Endothelial cell of umbilical vein (primary cell): ENCODE results near the gene SH3BP2. TPM values are rescaled to one million over a fixed set of nuclear protein-coding genes. Genes with fewer than 3 reads are reported as not detected.

ENCODE experiments used
- BruUV-seq: library from RNA; stranded (reverse); fragments of 400-500 nt; replicated peaks from 2 replicates; lab custom pipeline; 2021; lab: Mats Ljungman, UMichigan
- CTCF ChIA-PET: fragments of 300-600, 350-600 bp; sonication (Branson Sonifier 250); formaldehyde crosslinking; loops from one replicate; lab custom pipeline; 2021; ENCODE audit warnings: antibody characterized with exemption, inconsistent platforms; lab: Charles Lee
- POLR2A ChIA-PET: fragments of 300-600, 350-600 bp; sonication (Branson Sonifier 250); formaldehyde crosslinking; loops from one replicate; lab custom pipeline; 2021; ENCODE audit warnings: antibody characterized with exemption, inconsistent platforms; lab: Charles Lee
- DNase-seq: peaks from one replicate; pipeline ENCODE4 v3.0.0-alpha.2; 2011; ENCODE audit warnings: low read depth, low spot score
- FAIRE-seq: peaks from 2 replicates; lab custom pipeline; 2011; peaks lifted over from hg19 to GRCh38; lab: Jason Lieb, UNC
- H2AFZ ChIP-seq: 2 replicates; pipeline ENCODE4 v1.6.0; 2012; ENCODE audit warnings: low read depth, low read length, control low read depth, inconsistent platforms
- H3K27ac ChIP-seq: 2 replicates; pipeline ENCODE4 v1.5.1; 2011; ENCODE audit warnings: low read depth, mild to moderate bottlenecking, control low read depth, low read length, moderate library complexity; ENCODE audit not compliant: insufficient read depth
- H3K27me3 ChIP-seq, 2 experiments: 2 replicates each; pipeline versions ENCODE4 v1.6.0 to v1.6.1; 2011; ENCODE audit warnings: low read length in 2 of 2, mixed read lengths in 1 of 2; ENCODE audit not compliant: control insufficient read depth in 2 of 2, insufficient read depth in 2 of 2
- H3K36me3 ChIP-seq, 2 experiments: 2 replicates in 1 of 2; 3 replicates in 1 of 2; pipeline ENCODE4 v1.5.1; 2011; ENCODE audit warnings: low read length in 2 of 2, mild to moderate bottlenecking in 1 of 2, moderate library complexity in 1 of 2; ENCODE audit not compliant: control insufficient read depth in 2 of 2, insufficient read depth in 2 of 2; ENCODE audit errors: extremely low read depth in 1 of 2
- H3K4me1 ChIP-seq: 3 replicates; pipeline ENCODE4 v1.5.1; 2011; ENCODE audit warnings: mild to moderate bottlenecking, low read length; ENCODE audit not compliant: control insufficient read depth, insufficient read depth; ENCODE audit errors: extremely low read depth
- H3K4me2 ChIP-seq: 2 replicates; pipeline ENCODE4 v1.6.1; 2011; ENCODE audit warnings: low read length, control low read depth, mixed read lengths; ENCODE audit not compliant: insufficient read depth
- H3K4me3 ChIP-seq, 3 experiments: fragments of 200-600 bp in 1 of 3; sonication (generic), shearing (Covaris generic) in 1 of 3; replicated peaks in 1 of 3; 2 replicates each; pipeline ENCODE4 v1.5.1; 2011 to 2016; ENCODE audit warnings: control low read depth in 3 of 3, low read length in 3 of 3, mild to moderate bottlenecking in 2 of 3, inconsistent platforms in 1 of 3, low read depth in 1 of 3, moderate library complexity in 1 of 3; ENCODE audit not compliant: insufficient read depth in 1 of 3
- H3K79me2 ChIP-seq: 2 replicates; pipeline ENCODE4 v1.6.0; 2012; ENCODE audit warnings: low read length, inconsistent platforms; ENCODE audit not compliant: control insufficient read depth, insufficient read depth
- H3K9ac ChIP-seq: replicated peaks from 2 replicates; pipeline ENCODE3; 2011; ENCODE audit warnings: low read length, control low read depth; ENCODE audit not compliant: insufficient read depth; ENCODE audit errors: extremely low read depth
- H3K9me1 ChIP-seq: replicated peaks from 3 replicates; pipeline ENCODE4 v1.6.0; 2011; ENCODE audit warnings: mild to moderate bottlenecking, low read length; ENCODE audit not compliant: control insufficient read depth, insufficient read depth; ENCODE audit errors: extremely low read depth
- H3K9me3 ChIP-seq: replicated peaks from 2 replicates; pipeline ENCODE4 v1.5.1; 2012; ENCODE audit warnings: low read length, inconsistent platforms; ENCODE audit not compliant: control insufficient read depth, insufficient read depth
- H4K20me1 ChIP-seq: replicated peaks from 2 replicates; pipeline ENCODE3; 2011; ENCODE audit warnings: mild to moderate bottlenecking, low read length; ENCODE audit not compliant: control insufficient read depth, insufficient read depth; ENCODE audit errors: extremely low read depth
- EZH2 ChIP-seq: IDR thresholded peaks from 2 replicates; pipeline ENCODE4 v1.6.1; 2012; ENCODE audit warnings: borderline replicate concordance, low read depth, mild to moderate bottlenecking, moderate library complexity, low read length, inconsistent platforms; ENCODE audit not compliant: severe bottlenecking
- FOS ChIP-seq: IDR thresholded peaks from 2 replicates; pipeline ENCODE4 v1.6.1; 2011; ENCODE audit warnings: mild to moderate bottlenecking, low read length, moderate library complexity, borderline replicate concordance; ENCODE audit not compliant: insufficient read depth
- GATA2 ChIP-seq: IDR thresholded peaks from 2 replicates; pipeline ENCODE4 v1.7.0; 2011; ENCODE audit warnings: low read depth, mild to moderate bottlenecking, moderate library complexity, mixed read lengths, low read length; ENCODE audit not compliant: insufficient read length, insufficient read depth
- JUN ChIP-seq: IDR thresholded peaks from 2 replicates; pipeline ENCODE4 v1.6.1; 2011; ENCODE audit warnings: borderline replicate concordance, low read depth; ENCODE audit not compliant: insufficient read length, insufficient read depth
- MYC ChIP-seq: IDR thresholded peaks from one replicate; pipeline ENCODE4 v1.6.1; 2011; ENCODE audit warnings: mild to moderate bottlenecking, low read depth, low read length
- POLR2A ChIP-seq: IDR thresholded peaks from 2 replicates; pipeline ENCODE4 v1.6.1; 2012; ENCODE audit warnings: low read depth, mild to moderate bottlenecking, control low read depth, low read length
- POLR2AphosphoS5 ChIP-seq: IDR thresholded peaks from 2 replicates; pipeline ENCODE4 v1.6.1; 2012; ENCODE audit warnings: low read depth, mild to moderate bottlenecking, control low read depth, low read length, moderate library complexity; ENCODE audit not compliant: insufficient read depth
- dilution Hi-C: fragments of 300-500 bp; cut with MboI; formaldehyde crosslinking; loops from one replicate; pipeline ENCODE4 v1.15.0; 2019; ENCODE audit warnings: low sequenced_read_pairs; ENCODE audit not compliant: extremely low pct_ligation_motif_present
- intact Hi-C: fragments of 100-400 bp; cut with micrococcal nuclease; formaldehyde crosslinking; loops from one replicate; pipeline ENCODE4 v1.10.0; 2022
- polyA plus RNA-seq, 4 experiments: library from polyadenylated mRNA; depleted of rRNA in 3 of 4; stranded (reverse) in 3 of 4; unstranded in 1 of 4; fragments of >200 nt; gene quantifications; 2 replicates each; pipeline versions ENCODE4 v1.2.1 to v1.2.3, GENCODE V29; 2011 to 2012; ENCODE audit warnings: missing spikeins in 1 of 4
- total RNA-seq: library from RNA; stranded (reverse); gene quantifications from 2 replicates; pipeline ENCODE4 v1.2.3, GENCODE V29; 2021
- TF ChIP-seq, protein P1 (sequence below): IDR thresholded peaks from 2 replicates; pipeline ENCODE4 v1.6.1; 2011; ENCODE audit not compliant: insufficient read depth, insufficient read length
- TF ChIP-seq, protein P2 (sequence below), 2 donors: IDR thresholded peaks; 1 replicate in 1 of 2; 2 replicates in 1 of 2; pipeline ENCODE4 v1.5.1; 2011; ENCODE audit warnings: low read length in 2 of 2, mild to moderate bottlenecking in 2 of 2, moderate library complexity in 2 of 2, control low read depth in 1 of 2, inconsistent platforms in 1 of 2, low read depth in 1 of 2; ENCODE audit not compliant: insufficient read depth in 1 of 2; ENCODE audit errors: extremely low read depth in 1 of 2

Gene SH3BP2
- total and polyA plus RNA-seq, 2 donors (not counting 3 experiments of a cell fraction or from before 2014, with no cell fraction given), result 69.2 to 73.9 TPM

DNA sequence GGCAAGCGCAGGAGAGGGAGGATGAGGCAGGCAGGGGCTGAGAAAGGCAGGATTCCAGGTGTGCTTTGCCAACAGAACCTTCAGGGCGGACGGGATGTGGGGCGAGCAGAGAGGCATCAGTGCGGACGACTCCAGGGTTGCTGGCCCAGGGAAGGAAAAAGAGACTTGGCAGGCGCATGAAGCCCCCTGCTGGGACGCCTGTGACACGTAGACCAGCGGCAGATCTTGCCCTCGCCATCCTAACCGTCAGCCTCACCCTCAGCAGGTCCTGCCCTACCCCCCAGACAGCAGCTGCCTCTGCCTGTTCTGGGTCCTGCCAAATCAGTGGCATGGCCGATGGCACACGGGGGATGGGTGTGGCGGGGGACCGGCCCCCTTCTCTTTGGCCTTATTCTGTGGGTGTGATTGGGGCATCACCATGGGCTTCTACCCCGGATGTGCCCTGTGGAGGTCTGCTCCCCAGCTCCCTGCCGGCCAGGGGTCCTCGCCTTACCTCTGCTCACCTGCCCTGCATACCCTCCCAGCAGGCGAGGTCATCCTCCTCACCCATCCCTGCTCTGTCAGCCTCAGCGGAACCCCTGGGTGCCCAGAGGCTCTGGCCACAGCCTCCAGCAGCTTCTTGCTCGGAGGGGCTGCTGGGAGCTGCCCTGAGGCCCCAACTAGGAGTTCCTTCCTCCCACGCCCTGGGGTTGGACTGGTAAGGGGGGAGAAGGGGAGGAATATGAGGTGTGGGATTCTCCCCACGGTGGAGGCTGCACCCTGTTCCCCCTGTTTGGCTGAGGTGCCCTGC is 2.9 kb upstream of the SH3BP2 start:
- Histone ChIP-seq H3K4me3 (no peak overlapping the region), H2AFZ (no peak overlapping the region), H4K20me1 (no peaks in the 10 kb centered on the region), H3K9ac (no peak overlapping the region), H3K9me3 (no peaks in the 10 kb centered on the region), H3K9me1 (no peaks in the 10 kb centered on the region), H3K36me3 (no peaks in the 10 kb centered on the region), H3K4me1 (peaks cover 14% of the 10 kb centered on the region), H3K27me3 (no peaks in the 10 kb centered on the region), H3K27ac (no peak overlapping the region), H3K4me2 (no peak overlapping the region), H3K79me2 (peaks cover 5% of the 10 kb centered on the region)
- intact Hi-C loops (no loop called here), dilution Hi-C loops (no loop called here)
- FAIRE-seq (no peak), DNase-seq (no peak)
- TF ChIP-seq GATA2, result no peak
- no peak for TF ChIP-seq MYC
- TF ChIP-seq POLR2A, result no peak
- no peak for TF ChIP-seq JUN
- no peak for TF ChIP-seq FOS
- TF ChIP-seq, protein P1, sequence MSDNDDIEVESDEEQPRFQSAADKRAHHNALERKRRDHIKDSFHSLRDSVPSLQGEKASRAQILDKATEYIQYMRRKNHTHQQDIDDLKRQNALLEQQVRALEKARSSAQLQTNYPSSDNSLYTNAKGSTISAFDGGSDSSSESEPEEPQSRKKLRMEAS, result no peak
- no peak for TF ChIP-seq EZH2
- no peak for TF ChIP-seq POLR2AphosphoS5
- TF ChIP-seq, protein P2, sequence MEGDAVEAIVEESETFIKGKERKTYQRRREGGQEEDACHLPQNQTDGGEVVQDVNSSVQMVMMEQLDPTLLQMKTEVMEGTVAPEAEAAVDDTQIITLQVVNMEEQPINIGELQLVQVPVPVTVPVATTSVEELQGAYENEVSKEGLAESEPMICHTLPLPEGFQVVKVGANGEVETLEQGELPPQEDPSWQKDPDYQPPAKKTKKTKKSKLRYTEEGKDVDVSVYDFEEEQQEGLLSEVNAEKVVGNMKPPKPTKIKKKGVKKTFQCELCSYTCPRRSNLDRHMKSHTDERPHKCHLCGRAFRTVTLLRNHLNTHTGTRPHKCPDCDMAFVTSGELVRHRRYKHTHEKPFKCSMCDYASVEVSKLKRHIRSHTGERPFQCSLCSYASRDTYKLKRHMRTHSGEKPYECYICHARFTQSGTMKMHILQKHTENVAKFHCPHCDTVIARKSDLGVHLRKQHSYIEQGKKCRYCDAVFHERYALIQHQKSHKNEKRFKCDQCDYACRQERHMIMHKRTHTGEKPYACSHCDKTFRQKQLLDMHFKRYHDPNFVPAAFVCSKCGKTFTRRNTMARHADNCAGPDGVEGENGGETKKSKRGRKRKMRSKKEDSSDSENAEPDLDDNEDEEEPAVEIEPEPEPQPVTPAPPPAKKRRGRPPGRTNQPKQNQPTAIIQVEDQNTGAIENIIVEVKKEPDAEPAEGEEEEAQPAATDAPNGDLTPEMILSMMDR (IDR thresholded peaks at IDR 0.05; ENCODE audit: extremely low read depth in 1 of 2, insufficient read depth in 1 of 2, low read depth in 1 of 2, low read length in 2 of 2), result no peak
- no TSS peak for BruUV-seq
- ChIA-PET POLR2A (no interaction called here), CTCF (interaction anchor here (1.1 kb wide), 1 partner anchor 26 kb away, joined by 3 read pairs; no protein-coding TSS in a partner anchor)
